Measurements from ENCODE around the gene CACHD1.

The CACHD1 gene

DNA sequence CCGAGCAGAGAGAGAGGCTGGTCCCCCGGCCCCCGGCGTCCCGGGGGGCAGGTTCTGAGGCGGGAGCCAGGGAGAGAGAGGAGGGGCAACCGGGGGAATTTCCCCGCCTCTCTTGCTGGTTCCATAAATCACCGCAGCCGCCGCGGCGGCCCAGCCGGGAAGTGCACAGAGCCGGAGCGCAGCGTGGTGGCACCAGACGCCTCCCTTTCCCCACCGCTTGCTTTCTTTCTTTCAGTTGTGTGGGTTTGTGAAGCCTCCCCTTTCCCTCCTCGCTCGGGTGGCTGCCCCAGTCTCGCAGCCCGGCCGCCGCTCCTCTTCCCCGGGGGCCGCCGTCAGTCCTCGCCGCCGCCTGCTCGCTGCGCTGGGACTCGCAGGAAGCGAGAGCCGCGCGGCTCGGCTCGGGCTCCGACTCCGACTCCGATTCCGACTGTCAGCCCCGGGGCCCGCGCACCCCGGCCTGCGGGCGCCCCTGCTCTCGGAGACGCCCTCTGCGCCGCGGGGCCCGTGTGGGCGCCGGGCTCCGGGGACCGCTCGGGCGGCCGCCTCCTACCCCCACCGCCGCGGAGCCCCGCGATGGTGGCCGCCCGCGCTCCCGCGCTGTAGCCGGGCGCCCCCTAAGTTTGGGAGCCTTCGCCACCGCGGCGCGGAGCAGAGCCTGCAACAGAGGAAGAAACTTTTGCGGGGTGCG, at the start of gene CACHD1:
TSS of gene CACHD1 (plus strand) at position 153 of the 688 bp plus-strand sequence. CDS start 616 bp downstream, outside the sequence.
- Histone ChIP-seq H3K79me2 (ENCODE audit: control insufficient read depth, insufficient read depth, low read length, unreplicated experiment) (no peaks in the 10 kb centered on the region), H3K36me3 (ENCODE audit: insufficient read depth, low read length) (no peaks in the 10 kb centered on the region), H3K4me3 (ENCODE audit: low read depth, low read length) (peak within 1 kb of the TSS; percentile 88), H3K27ac (ENCODE audit: low read depth, low read length) (no peak within 1 kb of the TSS), H2AFZ (ENCODE audit: low read length, unreplicated experiment) (peak within 1 kb of the TSS; percentile 96), H3K27me3 (ENCODE audit: insufficient read depth, low read length) (peaks cover 20% of the 10 kb centered on the region; the same call in 1 of the 2 replicates), H3K4me1 (ENCODE audit: control insufficient read depth, insufficient read depth, low read length, unreplicated experiment) (peaks cover 5% of the 10 kb centered on the region)

DNA sequence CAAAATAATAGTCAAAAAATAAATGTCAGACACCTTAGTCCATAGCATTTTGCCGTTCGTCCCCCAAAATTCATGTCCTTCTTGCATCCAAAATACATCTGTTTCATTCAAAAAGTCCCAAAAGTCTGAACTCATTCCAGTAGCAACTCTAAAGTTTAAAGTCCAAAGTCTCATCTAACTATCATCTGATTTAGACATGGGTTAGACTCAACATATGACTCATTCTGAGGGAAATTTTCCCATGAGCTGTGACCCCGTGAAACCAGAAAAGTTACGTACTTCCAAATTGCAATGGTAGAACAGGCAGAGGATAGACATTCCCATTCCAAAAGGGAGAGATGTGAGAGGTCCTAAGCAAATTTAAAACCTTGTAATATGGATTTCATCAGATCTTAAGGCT, 48.6 kb upstream of the CACHD1 start:
- Histone ChIP-seq H3K27ac (ENCODE audit: low read depth, low read length) (no peak overlapping the region), H3K4me3 (ENCODE audit: low read depth, low read length) (no peak overlapping the region), H3K36me3 (ENCODE audit: insufficient read depth, low read length) (no peaks in the 10 kb centered on the region), H3K4me1 (ENCODE audit: control insufficient read depth, insufficient read depth, low read length, unreplicated experiment) (no peaks in the 10 kb centered on the region), H3K27me3 (ENCODE audit: insufficient read depth, low read length) (no peaks in the 10 kb centered on the region), H2AFZ (ENCODE audit: low read length, unreplicated experiment) (no peak overlapping the region), H3K79me2 (ENCODE audit: control insufficient read depth, insufficient read depth, low read length, unreplicated experiment) (no peaks in the 10 kb centered on the region)

DNA sequence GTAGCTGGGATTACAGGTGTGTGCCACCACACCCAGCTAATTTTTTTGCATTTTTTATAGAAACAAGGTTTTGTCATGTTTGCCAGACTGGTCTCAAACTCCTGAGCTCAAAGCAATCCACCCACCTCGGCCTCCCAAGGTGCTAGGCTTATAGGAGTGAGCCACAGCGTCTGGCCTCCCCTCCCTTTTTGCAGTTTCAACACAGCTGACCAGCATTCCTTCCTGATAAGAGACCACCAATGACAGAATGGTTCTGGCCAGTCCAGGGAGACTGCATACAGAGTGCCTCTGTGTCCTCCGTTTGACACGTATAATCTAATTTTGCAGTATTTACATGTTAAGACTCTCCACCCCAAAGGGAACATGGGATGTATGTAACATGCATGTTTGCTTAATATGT, 46.4 kb upstream of the CACHD1 start:
- H3K27ac ChIP-seq (ENCODE audit: low read depth, low read length) = no peak overlapping the region
- H2AFZ ChIP-seq (ENCODE audit: low read length, unreplicated experiment) = no peak overlapping the region
- H3K79me2 ChIP-seq (ENCODE audit: control insufficient read depth, insufficient read depth, low read length, unreplicated experiment) = no peaks in the 10 kb centered on the region
- H3K4me3 ChIP-seq (ENCODE audit: low read depth, low read length) = no peak overlapping the region
- H3K4me1 ChIP-seq (ENCODE audit: control insufficient read depth, insufficient read depth, low read length, unreplicated experiment) = no peaks in the 10 kb centered on the region
- H3K36me3 ChIP-seq (ENCODE audit: insufficient read depth, low read length) = no peaks in the 10 kb centered on the region
- H3K27me3 ChIP-seq (ENCODE audit: insufficient read depth, low read length) = no peaks in the 10 kb centered on the region

DNA sequence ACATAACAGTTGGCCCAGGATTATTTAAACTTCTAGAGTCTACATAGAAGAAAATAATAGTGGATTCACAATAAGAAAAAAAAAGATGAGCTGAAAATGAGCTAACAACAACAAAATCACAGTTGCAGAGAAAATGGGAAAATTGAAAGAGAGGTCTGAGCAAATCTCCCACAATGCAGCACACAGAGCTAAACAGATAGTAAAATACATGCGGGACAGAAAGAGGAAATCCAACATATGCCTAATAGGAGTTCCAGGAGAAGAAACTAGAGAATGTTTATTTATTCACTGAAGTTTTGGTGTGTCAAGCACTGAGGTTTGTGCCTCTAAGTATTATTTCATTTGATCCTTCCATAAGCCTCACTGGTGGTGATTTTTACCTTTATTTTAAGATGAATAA, 45.5 kb upstream of the CACHD1 start:
- H3K79me2 ChIP-seq (ENCODE audit: control insufficient read depth, insufficient read depth, low read length, unreplicated experiment) = no peaks in the 10 kb centered on the region
- no peaks in the 10 kb centered on the region for H3K4me1 ChIP-seq (ENCODE audit: control insufficient read depth, insufficient read depth, low read length, unreplicated experiment)
- no peak overlapping the region for H3K4me3 ChIP-seq (ENCODE audit: low read depth, low read length)
- H3K27ac ChIP-seq (ENCODE audit: low read depth, low read length) = no peak overlapping the region
- H3K27me3 ChIP-seq (ENCODE audit: insufficient read depth, low read length) = no peaks in the 10 kb centered on the region; the same call in 1 of the 2 replicates
- no peaks in the 10 kb centered on the region for H3K36me3 ChIP-seq (ENCODE audit: insufficient read depth, low read length)
- no peak overlapping the region for H2AFZ ChIP-seq (ENCODE audit: low read length, unreplicated experiment)

DNA sequence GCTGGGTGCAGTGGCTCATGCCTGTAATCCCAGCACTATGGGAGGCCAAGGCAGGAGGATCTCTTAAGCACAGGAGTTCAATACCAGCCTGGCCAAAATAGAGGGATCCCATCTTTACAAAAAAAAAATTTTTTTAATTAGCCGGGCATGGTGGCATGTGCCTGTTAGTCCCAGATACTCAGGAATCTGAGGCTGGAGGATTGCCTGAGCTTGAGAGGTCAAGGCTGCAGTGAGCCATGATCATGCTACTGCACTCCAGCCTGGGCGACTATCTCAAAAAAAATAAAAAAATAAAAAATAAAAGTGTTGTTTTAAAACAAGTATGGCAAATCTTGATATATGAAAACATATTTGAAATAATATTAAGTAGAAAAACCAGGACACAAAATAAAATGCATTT, 44.4 kb upstream of the CACHD1 start:
- Histone ChIP-seq H3K27me3 (ENCODE audit: insufficient read depth, low read length) (no peaks in the 10 kb centered on the region; the same call in 1 of the 2 replicates), H3K79me2 (ENCODE audit: control insufficient read depth, insufficient read depth, low read length, unreplicated experiment) (no peaks in the 10 kb centered on the region)

DNA sequence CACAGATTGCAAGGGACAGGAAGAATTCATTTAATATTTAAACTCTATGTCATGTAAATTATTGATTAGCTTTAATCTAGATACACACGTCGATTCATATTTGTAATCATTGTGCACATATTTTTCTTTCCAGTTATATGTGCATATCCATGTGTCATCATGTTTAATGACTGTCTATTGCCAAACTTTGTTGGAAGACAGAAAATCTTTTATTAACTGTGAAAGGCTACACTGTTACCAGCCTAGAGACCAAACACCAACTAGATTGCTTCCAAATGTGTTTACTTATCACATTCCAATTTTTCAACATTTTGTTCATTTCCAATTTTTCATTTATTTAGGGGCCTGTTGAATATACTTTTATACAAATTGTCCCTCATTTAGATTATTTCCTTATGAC, 43.2 kb upstream of the CACHD1 start:
- Histone ChIP-seq H3K79me2 (ENCODE audit: control insufficient read depth, insufficient read depth, low read length, unreplicated experiment) (no peaks in the 10 kb centered on the region), H3K4me3 (ENCODE audit: low read depth, low read length) (no peak overlapping the region), H3K36me3 (ENCODE audit: insufficient read depth, low read length) (no peaks in the 10 kb centered on the region), H2AFZ (ENCODE audit: low read length, unreplicated experiment) (no peak overlapping the region), H3K27ac (ENCODE audit: low read depth, low read length) (no peak overlapping the region), H3K27me3 (ENCODE audit: insufficient read depth, low read length) (no peaks in the 10 kb centered on the region; the same call in 1 of the 2 replicates), H3K4me1 (ENCODE audit: control insufficient read depth, insufficient read depth, low read length, unreplicated experiment) (no peaks in the 10 kb centered on the region)

More for the DNA sequence above, 44.4 kb upstream of the CACHD1 start:
- Histone ChIP-seq H3K36me3 (ENCODE audit: insufficient read depth, low read length) (no peaks in the 10 kb centered on the region), H3K4me3 (ENCODE audit: low read depth, low read length) (no peak overlapping the region), H3K4me1 (ENCODE audit: control insufficient read depth, insufficient read depth, low read length, unreplicated experiment) (no peaks in the 10 kb centered on the region), H2AFZ (ENCODE audit: low read length, unreplicated experiment) (no peak overlapping the region), H3K27ac (ENCODE audit: low read depth, low read length) (no peak overlapping the region)

DNA sequence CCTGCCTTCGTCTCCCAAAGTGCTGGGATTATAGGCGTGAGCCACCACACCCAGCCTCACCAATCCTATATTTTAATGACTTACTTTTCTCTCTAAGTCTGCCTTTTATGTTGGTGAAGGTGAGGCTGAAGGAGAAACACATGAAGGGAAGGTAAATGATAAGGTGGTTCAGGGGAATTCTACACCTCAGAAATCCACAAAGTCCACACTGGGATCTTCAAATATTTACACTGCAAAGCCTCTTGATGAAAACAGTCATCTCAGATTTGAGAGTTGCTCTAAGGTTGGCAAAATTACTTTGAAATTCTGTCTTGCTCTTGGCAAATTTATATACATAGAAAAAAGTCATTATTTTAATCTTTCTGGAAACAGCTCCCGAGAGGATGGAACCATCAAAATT, 42.0 kb upstream of the CACHD1 start:
- Histone ChIP-seq H3K79me2 (ENCODE audit: control insufficient read depth, insufficient read depth, low read length, unreplicated experiment) (no peaks in the 10 kb centered on the region), H3K27ac (ENCODE audit: low read depth, low read length) (no peak overlapping the region), H3K4me1 (ENCODE audit: control insufficient read depth, insufficient read depth, low read length, unreplicated experiment) (no peaks in the 10 kb centered on the region), H3K27me3 (ENCODE audit: insufficient read depth, low read length) (no peaks in the 10 kb centered on the region; the same call in none of the 2 replicates), H3K36me3 (ENCODE audit: insufficient read depth, low read length) (no peaks in the 10 kb centered on the region), H2AFZ (ENCODE audit: low read length, unreplicated experiment) (no peak overlapping the region), H3K4me3 (ENCODE audit: low read depth, low read length) (no peak overlapping the region)

DNA sequence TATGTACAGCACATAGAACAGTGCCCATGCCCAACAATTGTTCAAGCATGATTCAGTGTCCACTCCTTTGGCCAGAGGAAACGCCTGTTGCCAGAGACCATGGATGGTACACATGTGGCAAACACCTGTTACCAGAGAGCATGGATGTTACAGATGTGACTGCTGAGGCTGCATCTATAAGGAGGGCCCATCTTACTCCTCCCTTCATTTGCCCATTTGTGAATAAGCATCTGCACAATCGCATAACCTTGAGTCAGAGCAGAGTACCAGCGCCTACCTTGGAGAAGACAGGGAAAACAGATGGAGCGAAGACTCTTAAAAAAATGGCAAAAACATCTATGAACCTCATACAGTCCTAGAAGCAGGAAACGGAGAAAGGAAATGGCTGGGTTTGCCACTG, 36.6 kb upstream of the CACHD1 start:
- no peak overlapping the region for H2AFZ ChIP-seq (ENCODE audit: low read length, unreplicated experiment)

DNA sequence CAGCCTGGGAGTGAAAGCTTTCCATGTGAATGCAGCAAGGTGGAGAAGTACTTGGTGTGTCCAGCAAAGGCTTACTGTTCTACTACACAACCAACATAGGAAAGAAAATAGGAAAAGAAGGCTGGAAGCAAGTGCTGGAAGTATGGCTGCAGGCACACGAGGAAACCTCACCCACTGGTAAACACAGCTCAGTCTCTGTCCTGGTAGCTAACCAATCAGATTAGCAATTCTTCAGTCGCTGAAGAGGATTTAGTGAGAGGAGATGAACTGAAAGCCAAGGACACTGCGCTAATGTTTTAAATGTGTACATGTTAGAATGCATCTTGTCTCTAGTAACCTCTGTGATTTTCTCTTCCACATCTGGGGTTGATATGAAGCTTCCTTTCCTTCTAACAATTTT, 36.2 kb upstream of the CACHD1 start:
- Histone ChIP-seq H3K36me3 (ENCODE audit: insufficient read depth, low read length) (no peaks in the 10 kb centered on the region), H3K4me3 (ENCODE audit: low read depth, low read length) (no peak overlapping the region), H3K27me3 (ENCODE audit: insufficient read depth, low read length) (no peaks in the 10 kb centered on the region; the same call in none of the 2 replicates), H2AFZ (ENCODE audit: low read length, unreplicated experiment) (no peak overlapping the region), H3K79me2 (ENCODE audit: control insufficient read depth, insufficient read depth, low read length, unreplicated experiment) (no peaks in the 10 kb centered on the region), H3K4me1 (ENCODE audit: control insufficient read depth, insufficient read depth, low read length, unreplicated experiment) (no peaks in the 10 kb centered on the region), H3K27ac (ENCODE audit: low read depth, low read length) (no peak overlapping the region)

More for the DNA sequence above, 36.6 kb upstream of the CACHD1 start:
- no peak overlapping the region for H3K4me3 ChIP-seq (ENCODE audit: low read depth, low read length)
- H3K79me2 ChIP-seq (ENCODE audit: control insufficient read depth, insufficient read depth, low read length, unreplicated experiment) = no peaks in the 10 kb centered on the region
- H3K36me3 ChIP-seq (ENCODE audit: insufficient read depth, low read length) = no peaks in the 10 kb centered on the region
- H3K27me3 ChIP-seq (ENCODE audit: insufficient read depth, low read length) = no peaks in the 10 kb centered on the region; the same call in none of the 2 replicates
- H3K27ac ChIP-seq (ENCODE audit: low read depth, low read length) = no peak overlapping the region
- no peaks in the 10 kb centered on the region for H3K4me1 ChIP-seq (ENCODE audit: control insufficient read depth, insufficient read depth, low read length, unreplicated experiment)

DNA sequence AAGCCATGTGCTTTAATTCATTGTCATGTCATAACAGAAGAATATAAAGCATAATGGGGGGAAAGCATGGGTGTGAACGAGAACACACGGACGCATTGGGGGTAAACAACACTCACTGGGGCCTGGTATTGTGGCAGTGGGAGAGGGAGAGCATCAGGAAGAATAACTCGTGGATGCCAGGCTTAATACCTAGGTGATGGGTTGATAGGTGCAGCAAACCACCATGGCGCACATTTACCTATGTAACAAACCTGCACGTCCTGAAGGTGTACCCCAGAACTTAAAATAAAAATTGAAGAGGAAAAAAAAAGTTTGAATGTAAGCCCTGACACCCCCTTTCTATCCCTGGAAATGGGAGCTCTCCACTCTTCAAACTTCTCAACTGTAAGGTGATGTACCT, 34.9 kb upstream of the CACHD1 start:
- Histone ChIP-seq H3K36me3 (ENCODE audit: insufficient read depth, low read length) (no peaks in the 10 kb centered on the region), H3K4me1 (ENCODE audit: control insufficient read depth, insufficient read depth, low read length, unreplicated experiment) (no peaks in the 10 kb centered on the region), H3K4me3 (ENCODE audit: low read depth, low read length) (no peak overlapping the region), H3K27me3 (ENCODE audit: insufficient read depth, low read length) (no peaks in the 10 kb centered on the region; the same call in none of the 2 replicates), H3K79me2 (ENCODE audit: control insufficient read depth, insufficient read depth, low read length, unreplicated experiment) (no peaks in the 10 kb centered on the region), H2AFZ (ENCODE audit: low read length, unreplicated experiment) (no peak overlapping the region), H3K27ac (ENCODE audit: low read depth, low read length) (no peak overlapping the region)

DNA sequence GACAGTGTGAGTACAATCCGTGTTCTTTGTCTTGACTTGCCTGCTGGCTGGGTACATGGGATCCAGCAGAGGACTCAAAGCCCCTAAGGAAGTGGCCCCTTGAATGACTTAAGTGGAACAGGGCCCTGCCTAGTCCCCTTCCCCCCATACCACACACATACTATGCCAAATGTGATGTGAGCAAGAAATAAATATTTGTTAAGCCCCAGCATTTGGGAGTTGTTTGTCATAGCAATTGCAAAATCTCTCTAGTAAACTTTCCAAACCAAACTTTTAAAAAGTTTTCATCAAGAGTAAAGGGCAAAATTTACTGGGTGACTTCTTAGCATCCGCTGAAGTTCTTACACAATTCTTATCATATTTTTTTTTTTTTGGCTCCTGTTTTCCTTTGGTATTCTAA, 32.5 kb upstream of the CACHD1 start:
- no peaks in the 10 kb centered on the region for H3K79me2 ChIP-seq (ENCODE audit: control insufficient read depth, insufficient read depth, low read length, unreplicated experiment)
- H3K27me3 ChIP-seq (ENCODE audit: insufficient read depth, low read length) = no peaks in the 10 kb centered on the region; the same call in none of the 2 replicates

More for the DNA sequence above, 32.5 kb upstream of the CACHD1 start:
- Histone ChIP-seq H3K36me3 (ENCODE audit: insufficient read depth, low read length) (no peaks in the 10 kb centered on the region), H3K4me1 (ENCODE audit: control insufficient read depth, insufficient read depth, low read length, unreplicated experiment) (no peaks in the 10 kb centered on the region), H2AFZ (ENCODE audit: low read length, unreplicated experiment) (no peak overlapping the region), H3K4me3 (ENCODE audit: low read depth, low read length) (no peak overlapping the region), H3K27ac (ENCODE audit: low read depth, low read length) (no peak overlapping the region)

Measured in ACC112 (cell line).